HG03439 (cell line): ENCODE measurements around the gene CROCC2.

Source experiments
- ATAC-seq: cut with Tn5 transposase; IDR thresholded peaks from one replicate; pipeline ENCODE4 v1.9.1; 2021; ENCODE audit warnings: mild to moderate bottlenecking, moderate library complexity; ENCODE audit not compliant: unreplicated experiment

Gene CROCC2

GRCh38 chr2:240875228-240876034, 30.7 kb upstream of the CROCC2 start:
- ATAC-seq = no peak

- ATAC-seq = no peak
Measured at GRCh38 chr2:240876035-240876474, 30.1 kb upstream of the CROCC2 start.

- ATAC-seq = no peak
Measured at GRCh38 chr2:240876475-240877251, 29.5 kb upstream of the CROCC2 start.

GRCh38 chr2:240877460-240878340, 28.4 kb upstream of the CROCC2 start:
- no peak for ATAC-seq

- no peak for ATAC-seq
Measured at GRCh38 chr2:240878341-240878936, 27.7 kb upstream of the CROCC2 start.

- no peak for ATAC-seq
Measured at GRCh38 chr2:240879105-240879504, 27.0 kb upstream of the CROCC2 start.

- ATAC-seq = no peak
Measured at GRCh38 chr2:240881913-240882312, 24.2 kb upstream of the CROCC2 start.

GRCh38 chr2:240884221-240884620, 21.9 kb upstream of the CROCC2 start:
- no peak for ATAC-seq

GRCh38 chr2:240884745-240885144, 21.4 kb upstream of the CROCC2 start:
- no peak for ATAC-seq

- no peak for ATAC-seq
Measured at GRCh38 chr2:240885566-240885965, 20.6 kb upstream of the CROCC2 start.

- no peak for ATAC-seq
Measured at GRCh38 chr2:240886023-240886565, 20.0 kb upstream of the CROCC2 start.

GRCh38 chr2:240886678-240887609, 19.2 kb upstream of the CROCC2 start:
- ATAC-seq = no peak

- no peak for ATAC-seq
Measured at GRCh38 chr2:240887631-240888030, 18.5 kb upstream of the CROCC2 start.

- ATAC-seq = no peak
Measured at GRCh38 chr2:240888130-240888889, 17.8 kb upstream of the CROCC2 start.

GRCh38 chr2:240888890-240889573, 17.1 kb upstream of the CROCC2 start:
- no peak for ATAC-seq

GRCh38 chr2:240889601-240890560, 16.3 kb upstream of the CROCC2 start:
- no peak for ATAC-seq

- ATAC-seq = no peak
Measured at GRCh38 chr2:240890691-240891090, 15.4 kb upstream of the CROCC2 start.
